Effector memory CD4-positive, alpha-beta T cell (primary cell): Measurements from ENCODE around the gene TRIP12.

Source experiments
- DNase-seq, 3 donors: peaks; one replicate each; pipeline ENCODE4 v3.0.0-alpha.2; 2020
- H3K27ac ChIP-seq: 2 replicates; pipeline ENCODE4 v1.7.0; 2013; ENCODE audit warnings: mild to moderate bottlenecking, low read length, moderate library complexity; ENCODE audit not compliant: insufficient read depth, poor library complexity, severe bottlenecking
- H3K27me3 ChIP-seq: replicated peaks from 2 replicates; pipeline ENCODE4 v1.7.0; 2013; ENCODE audit warnings: mild to moderate bottlenecking, low read length; ENCODE audit not compliant: insufficient read depth, control insufficient read depth, poor library complexity, severe bottlenecking
- H3K36me3 ChIP-seq: 2 replicates; pipeline ENCODE4 v1.7.0; 2013; ENCODE audit warnings: mild to moderate bottlenecking, low read length, moderate library complexity; ENCODE audit not compliant: control insufficient read depth, insufficient read depth
- H3K4me1 ChIP-seq: 2 replicates; pipeline ENCODE4 v1.7.0; 2013; ENCODE audit warnings: low read length, mild to moderate bottlenecking; ENCODE audit not compliant: control insufficient read depth, insufficient read depth, poor library complexity, severe bottlenecking
- H3K4me3 ChIP-seq: 2 replicates; pipeline ENCODE4 v1.7.0; 2013; ENCODE audit warnings: low read length, low read depth, mild to moderate bottlenecking; ENCODE audit not compliant: insufficient read depth, poor library complexity, severe bottlenecking
- H3K9me3 ChIP-seq: 2 replicates; pipeline ENCODE4 v1.7.0; 2013; ENCODE audit warnings: mild to moderate bottlenecking, low read length, moderate library complexity; ENCODE audit not compliant: control insufficient read depth

The TRIP12 gene

DNA sequence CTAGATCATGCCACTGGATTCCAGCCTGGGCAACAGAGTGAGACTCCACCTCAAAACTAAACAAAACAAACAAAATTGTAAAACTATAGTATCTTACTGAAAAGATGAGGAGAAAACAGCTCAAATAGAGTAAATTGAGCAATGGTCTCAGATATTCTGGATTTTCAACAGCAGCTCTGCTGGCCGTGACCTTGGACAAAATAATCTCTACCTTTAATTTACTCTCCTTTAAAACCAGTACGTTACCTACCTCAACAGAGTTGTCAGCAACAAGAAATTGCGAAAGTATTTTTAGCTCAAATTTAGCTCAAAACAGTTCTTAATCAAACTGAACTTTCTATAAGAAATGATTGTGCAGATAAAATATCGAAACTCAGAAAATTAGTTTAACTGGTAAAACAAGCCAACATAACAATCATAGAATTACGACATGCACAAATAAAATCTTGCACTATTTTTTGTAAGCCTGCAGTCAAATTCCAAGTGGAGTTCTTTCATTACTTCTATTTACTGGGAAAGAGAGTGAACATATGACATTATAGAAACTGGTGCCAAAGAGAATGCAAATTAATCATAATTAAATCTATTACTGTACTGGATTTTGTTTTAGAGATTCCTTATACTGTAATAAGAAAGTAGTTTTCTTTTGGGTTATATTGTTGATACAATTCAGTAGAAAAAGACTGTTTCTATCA lies 40.8 kb downstream of the TRIP12 start:
- DNase-seq: no peak
- Histone ChIP-seq H3K9me3 (no peaks in the 10 kb centered on the region), H3K27me3 (no peaks in the 10 kb centered on the region), H3K4me1 (no peaks in the 10 kb centered on the region), H3K27ac (no peak overlapping the region), H3K4me3 (no peak overlapping the region), H3K36me3 (peaks cover 22% of the 10 kb centered on the region)

GRCh38 chr2:229879191-229879950 lies 42.4 kb downstream of the TRIP12 start:
- Histone ChIP-seq H3K9me3 (no peaks in the 10 kb centered on the region), H3K36me3 (peaks cover 22% of the 10 kb centered on the region), H3K4me3 (no peak overlapping the region), H3K4me1 (no peaks in the 10 kb centered on the region), H3K27ac (no peak overlapping the region), H3K27me3 (no peaks in the 10 kb centered on the region)
- DNase-seq: no peak

DNA sequence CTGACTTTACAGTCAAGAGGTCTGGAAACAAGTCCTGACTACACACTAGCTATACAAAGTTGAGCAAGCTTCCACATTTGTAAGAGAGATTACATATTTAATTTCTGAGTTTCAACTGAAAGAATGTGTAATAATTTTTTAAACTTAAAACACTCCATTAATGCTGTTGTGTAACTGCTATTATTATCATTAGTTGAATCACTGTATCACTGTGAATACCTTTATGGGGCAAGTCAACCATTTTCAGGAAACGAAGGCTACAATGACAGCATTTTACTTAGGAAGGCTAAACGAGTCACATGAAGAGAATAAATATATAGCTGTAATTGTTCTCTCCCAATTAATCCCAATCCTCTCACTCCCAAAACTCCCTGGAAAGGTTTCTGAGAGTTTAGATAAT lies 46.3 kb downstream of the TRIP12 start:
- no peak for DNase-seq
- H3K4me3 ChIP-seq: no peak overlapping the region
- H3K4me1 ChIP-seq: peaks cover 3% of the 10 kb centered on the region
- H3K9me3 ChIP-seq: no peaks in the 10 kb centered on the region
- H3K27me3 ChIP-seq: no peaks in the 10 kb centered on the region
- no peak overlapping the region for H3K27ac ChIP-seq
- peaks cover 22% of the 10 kb centered on the region for H3K36me3 ChIP-seq

DNA sequence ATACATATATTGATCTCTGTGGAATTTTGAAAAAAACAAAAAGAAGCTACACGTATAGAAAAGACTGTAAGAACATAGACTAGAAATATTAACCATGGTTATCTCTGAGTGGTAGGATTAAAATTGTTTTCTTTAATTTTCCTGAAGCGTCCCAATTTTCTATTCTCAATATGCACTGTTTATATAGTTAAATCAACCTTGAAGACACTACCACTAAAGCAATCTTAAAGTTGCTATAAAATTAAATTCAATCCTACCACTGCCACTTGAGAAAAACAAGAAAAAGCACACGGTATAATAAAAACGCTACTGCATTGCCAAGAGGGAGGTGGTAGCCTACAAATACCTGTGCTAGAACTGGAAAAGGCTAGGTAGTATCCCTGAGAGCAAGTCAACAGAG lies 47.2 kb downstream of the TRIP12 start:
- Histone ChIP-seq H3K36me3 (peaks cover 16% of the 10 kb centered on the region), H3K4me1 (peaks cover 3% of the 10 kb centered on the region), H3K9me3 (no peaks in the 10 kb centered on the region), H3K4me3 (no peak overlapping the region), H3K27me3 (no peaks in the 10 kb centered on the region), H3K27ac (no peak overlapping the region)
- no peak for DNase-seq

- Histone ChIP-seq H3K27ac (no peak overlapping the region), H3K36me3 (peaks cover 7% of the 10 kb centered on the region), H3K4me3 (no peak overlapping the region), H3K27me3 (no peaks in the 10 kb centered on the region), H3K4me1 (peaks cover 3% of the 10 kb centered on the region), H3K9me3 (no peaks in the 10 kb centered on the region)
- DNase-seq: no peak
Observed at GRCh38 chr2:229873123-229873581, 48.7 kb downstream of the TRIP12 start.

GRCh38 chr2:229870903-229871656 lies 50.7 kb downstream of the TRIP12 start:
- Histone ChIP-seq H3K4me1 (peaks cover 3% of the 10 kb centered on the region), H3K36me3 (no peaks in the 10 kb centered on the region)
- no peak for DNase-seq

GRCh38 chr2:229869226-229869625 lies 52.6 kb downstream of the TRIP12 start:
- no peak for DNase-seq
- peaks cover 3% of the 10 kb centered on the region for H3K4me1 ChIP-seq
- H3K36me3 ChIP-seq: no peaks in the 10 kb centered on the region
- H3K27ac ChIP-seq: no peak overlapping the region
- no peaks in the 10 kb centered on the region for H3K27me3 ChIP-seq
- H3K9me3 ChIP-seq: no peaks in the 10 kb centered on the region
- no peak overlapping the region for H3K4me3 ChIP-seq

More at GRCh38 chr2:229870903-229871656, 50.7 kb downstream of the TRIP12 start:
- no peaks in the 10 kb centered on the region for H3K9me3 ChIP-seq
- H3K4me3 ChIP-seq: no peak overlapping the region
- H3K27ac ChIP-seq: no peak overlapping the region
- H3K27me3 ChIP-seq: no peaks in the 10 kb centered on the region

DNA sequence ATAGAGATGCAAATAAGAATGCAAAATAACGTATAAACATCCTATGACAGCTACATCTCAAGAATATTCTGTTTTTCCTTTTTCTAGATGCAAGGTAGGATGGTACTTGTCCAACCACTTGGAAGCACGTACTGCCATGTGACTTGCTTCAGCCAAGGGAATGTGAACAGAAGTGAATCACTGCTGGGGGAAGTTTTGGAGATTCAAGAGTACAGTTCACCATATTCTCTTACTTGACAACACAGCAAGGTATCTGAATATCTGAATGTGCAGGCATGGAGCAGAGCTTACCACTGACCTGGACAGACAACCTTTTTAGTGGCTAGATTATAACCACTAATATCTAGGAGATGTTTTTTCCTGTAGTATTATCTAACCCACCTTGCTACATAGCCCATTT lies 53.0 kb downstream of the TRIP12 start:
- Histone ChIP-seq H3K27me3 (no peaks in the 10 kb centered on the region), H3K9me3 (no peaks in the 10 kb centered on the region), H3K27ac (no peak overlapping the region), H3K4me1 (peaks cover 3% of the 10 kb centered on the region), H3K4me3 (no peak overlapping the region), H3K36me3 (no peaks in the 10 kb centered on the region)
- no peak for DNase-seq

GRCh38 chr2:229865033-229865432 lies 56.8 kb downstream of the TRIP12 start:
- no peak overlapping the region for H3K4me3 ChIP-seq
- no peaks in the 10 kb centered on the region for H3K4me1 ChIP-seq
- no peaks in the 10 kb centered on the region for H3K9me3 ChIP-seq
- H3K27me3 ChIP-seq: no peaks in the 10 kb centered on the region
- H3K27ac ChIP-seq: no peak overlapping the region
- no peak for DNase-seq
- H3K36me3 ChIP-seq: no peaks in the 10 kb centered on the region

- no peaks in the 10 kb centered on the region for H3K4me1 ChIP-seq
- no peaks in the 10 kb centered on the region for H3K27me3 ChIP-seq
- no peaks in the 10 kb centered on the region for H3K9me3 ChIP-seq
- H3K27ac ChIP-seq: no peak overlapping the region
- no peak for DNase-seq
- H3K4me3 ChIP-seq: no peak overlapping the region
- H3K36me3 ChIP-seq: peaks cover 16% of the 10 kb centered on the region
Observed at GRCh38 chr2:229861431-229861830, 60.4 kb downstream of the TRIP12 start.
